H1 (cell line): ENCODE results near the gene RPS6KA2. TPM values are rescaled to one million over a fixed set of nuclear protein-coding genes. Genes with fewer than 3 reads are reported as not detected.

Experiments
- CTCF ChIA-PET: fragments of 300-600 bp; sonication (Branson Sonifier 250); formaldehyde crosslinking; loops from one replicate; lab custom pipeline; 2021; ENCODE audit not compliant: partially characterized antibody; lab: Charles Lee
- POLR2A ChIA-PET: fragments of 300-600 bp; sonication (Branson Sonifier 250); formaldehyde crosslinking; loops from one replicate; lab custom pipeline; 2021; ENCODE audit warnings: inconsistent platforms; ENCODE audit not compliant: partially characterized antibody; lab: Charles Lee
- DNase-seq, 2 experiments: peaks; one replicate each; pipeline versions ENCODE4 v3.0.0 to v3.0.0-alpha.2; 2010 to 2022; ENCODE audit warnings: low spot score in 2 of 2, low read depth in 1 of 2, mixed read lengths in 1 of 2
- FAIRE-seq: peaks from 2 replicates; lab custom pipeline; 2011; peaks lifted over from hg19 to GRCh38; lab: Jason Lieb, UNC
- H2AFZ ChIP-seq: 2 replicates; pipeline ENCODE4 v1.8.1; 2012; ENCODE audit warnings: low read length, inconsistent platforms
- H2AK5ac ChIP-seq: 2 replicates; pipeline ENCODE4 v1.6.1; 2013; ENCODE audit warnings: low read depth, low read length
- H2BK120ac ChIP-seq: replicated peaks from 2 replicates; pipeline ENCODE3; 2013; ENCODE audit warnings: low read depth, low read length, inconsistent platforms
- H2BK12ac ChIP-seq: 2 replicates; pipeline ENCODE4 v1.6.1; 2013; ENCODE audit warnings: low read depth, low read length
- H2BK15ac ChIP-seq: 2 replicates; pipeline ENCODE4 v1.6.1; 2013; ENCODE audit warnings: low read length
- H2BK20ac ChIP-seq: 2 replicates; pipeline ENCODE4 v1.6.1; 2013; ENCODE audit warnings: low read length
- H2BK5ac ChIP-seq: 2 replicates; pipeline ENCODE4 v1.6.1; 2013; ENCODE audit warnings: low read depth, low read length
- H3K14ac ChIP-seq: 2 replicates; pipeline ENCODE4 v1.6.1; 2013; ENCODE audit warnings: inconsistent platforms; ENCODE audit not compliant: insufficient read length
- H3K18ac ChIP-seq: 2 replicates; pipeline ENCODE4 v1.6.1; 2013; ENCODE audit warnings: low read length; ENCODE audit errors: extremely low read depth
- H3K23ac ChIP-seq: 2 replicates; pipeline ENCODE4 v1.6.1; 2013; ENCODE audit warnings: inconsistent platforms; ENCODE audit not compliant: insufficient read length
- H3K23me2 ChIP-seq: 2 replicates; pipeline ENCODE4 v1.6.1; 2013; ENCODE audit warnings: low read depth, low read length
- H3K27ac ChIP-seq: 2 replicates; pipeline ENCODE4 v1.6.1; 2011; ENCODE audit warnings: low read depth, low read length, inconsistent platforms
- H3K27me3 ChIP-seq, 4 experiments: replicated peaks in 1 of 4; 1 replicate in 1 of 4; 2 replicates in 3 of 4; pipeline versions ENCODE4 v1.6.1 to v1.8.1; 2011 to 2013; ENCODE audit warnings: low read length in 3 of 4, mild to moderate bottlenecking in 3 of 4, inconsistent platforms in 2 of 4, mixed read lengths in 2 of 4, moderate library complexity in 1 of 4; ENCODE audit not compliant: control insufficient read depth in 3 of 4, insufficient read depth in 3 of 4; ENCODE audit errors: extremely low read depth in 1 of 4
- H3K36me3 ChIP-seq, 4 experiments: 2 replicates each; pipeline versions ENCODE4 v1.6.1 to v1.8.1; 2011 to 2013; ENCODE audit warnings: mild to moderate bottlenecking in 4 of 4, low read length in 3 of 4, moderate library complexity in 2 of 4, control low read depth in 1 of 4, inconsistent platforms in 1 of 4; ENCODE audit not compliant: insufficient read depth in 4 of 4, control insufficient read depth in 2 of 4
- H3K4ac ChIP-seq: replicated peaks from 2 replicates; pipeline ENCODE3; 2013; ENCODE audit warnings: low read length, low read depth, mixed read lengths, inconsistent platforms; ENCODE audit not compliant: insufficient read length
- H3K4me1 ChIP-seq, 4 experiments: replicated peaks in 1 of 4; 1 replicate in 1 of 4; 2 replicates in 3 of 4; pipeline versions ENCODE4 v1.6.1 to v1.8.1; 2011 to 2013; ENCODE audit warnings: low read length in 3 of 4, inconsistent platforms in 2 of 4, mixed read lengths in 1 of 4; ENCODE audit not compliant: insufficient read depth in 4 of 4, control insufficient read depth in 3 of 4
- H3K4me2 ChIP-seq, 2 experiments: 2 replicates each; pipeline versions ENCODE4 v1.6.1 to v1.8.1; 2011 to 2013; ENCODE audit warnings: low read depth in 2 of 2, low read length in 2 of 2, control low read depth in 1 of 2, inconsistent platforms in 1 of 2, mild to moderate bottlenecking in 1 of 2; ENCODE audit not compliant: insufficient read depth in 1 of 2
- H3K4me3 ChIP-seq, 4 experiments: fragments of 200-600, 300-600 bp in 1 of 4; sonication (generic), shearing (Covaris generic), sonication (Bioruptor Twin) in 1 of 4; 2 replicates each; pipeline versions ENCODE4 v1.5.1 to v1.8.1; 2011 to 2016; ENCODE audit warnings: low read length in 4 of 4, low read depth in 3 of 4, control low read depth in 2 of 4, inconsistent platforms in 2 of 4, mild to moderate bottlenecking in 2 of 4, mixed read lengths in 1 of 4, moderate library complexity in 1 of 4; ENCODE audit not compliant: insufficient read depth in 2 of 4; ENCODE audit errors: extremely low read depth in 1 of 4
- H3K56ac ChIP-seq: replicated peaks from 2 replicates; pipeline ENCODE3; 2013; ENCODE audit warnings: low read depth, mild to moderate bottlenecking, mixed read lengths, low read length, inconsistent platforms; ENCODE audit not compliant: insufficient read length
- H3K79me1 ChIP-seq: 2 replicates; pipeline ENCODE4 v1.6.1; 2013; ENCODE audit warnings: low read depth, low read length, control low read depth
- H3K79me2 ChIP-seq, 2 experiments: 2 replicates each; pipeline versions ENCODE4 v1.6.1 to v1.8.1; 2012 to 2013; ENCODE audit warnings: low read length in 2 of 2, mild to moderate bottlenecking in 2 of 2, inconsistent platforms in 1 of 2; ENCODE audit not compliant: insufficient read depth in 2 of 2, control insufficient read depth in 1 of 2
- H3K9ac ChIP-seq, 4 experiments: replicated peaks in 1 of 4; 1 replicate in 1 of 4; 2 replicates in 3 of 4; pipeline versions ENCODE4 v1.6.1 to v1.8.1; 2011 to 2013; ENCODE audit warnings: low read depth in 3 of 4, low read length in 3 of 4, control low read depth in 2 of 4, mild to moderate bottlenecking in 2 of 4, moderate library complexity in 2 of 4, inconsistent platforms in 1 of 4; ENCODE audit errors: extremely low read depth in 1 of 4
- H3K9me3 ChIP-seq, 2 experiments: 2 replicates each; pipeline versions ENCODE4 v1.6.1 to v1.8.1; 2012 to 2013; ENCODE audit warnings: mild to moderate bottlenecking in 2 of 2, moderate library complexity in 2 of 2, control low read depth in 1 of 2, inconsistent platforms in 1 of 2, low read depth in 1 of 2, low read length in 1 of 2, mixed read lengths in 1 of 2; ENCODE audit not compliant: insufficient read depth in 2 of 2
- H4K20me1 ChIP-seq, 2 experiments: replicated peaks in 1 of 2; 2 replicates each; pipeline versions ENCODE3 to v1.8.1; 2011 to 2013; ENCODE audit warnings: inconsistent platforms in 2 of 2, low read length in 2 of 2, mild to moderate bottlenecking in 1 of 2; ENCODE audit not compliant: insufficient read depth in 2 of 2, control insufficient read depth in 1 of 2
- H4K5ac ChIP-seq: 2 replicates; pipeline ENCODE4 v1.6.1; 2013; ENCODE audit warnings: low read length, low read depth, mixed read lengths, inconsistent platforms; ENCODE audit not compliant: insufficient read length
- H4K8ac ChIP-seq: 2 replicates; pipeline ENCODE4 v1.8.0; 2013; ENCODE audit warnings: mild to moderate bottlenecking, moderate library complexity, low read length, inconsistent platforms; ENCODE audit not compliant: insufficient read depth; ENCODE audit errors: extremely low read depth
- H4K91ac ChIP-seq: replicated peaks from 2 replicates; pipeline ENCODE3; 2013; ENCODE audit warnings: low read length, mixed read lengths, inconsistent platforms; ENCODE audit not compliant: insufficient read length
- NANOG ChIP-seq: IDR thresholded peaks from 2 replicates; pipeline ENCODE4 v1.6.1; 2011; ENCODE audit warnings: low read length, low read depth, mild to moderate bottlenecking, inconsistent platforms; ENCODE audit not compliant: insufficient read depth, poor library complexity, severe bottlenecking
- RAD21 ChIP-seq, 2 experiments: IDR thresholded peaks in 1 of 2; conservative IDR thresholded peaks in 1 of 2; 2 replicates each; pipeline ENCODE4 v1.6.1; 2011; ENCODE audit warnings: low read depth in 2 of 2, low read length in 2 of 2, improper control_type of control experiment in 1 of 2, inconsistent platforms in 1 of 2, mild to moderate bottlenecking in 1 of 2, moderate library complexity in 1 of 2
- TEAD4 ChIP-seq: IDR thresholded peaks from 2 replicates; pipeline ENCODE4 v1.6.1; 2012; ENCODE audit warnings: low read depth, low read length, inconsistent platforms, mixed read lengths
- WGBS, 2 experiments: shearing (Covaris generic) in 1 of 2; methylation state at CpG; one replicate each; pipeline versions ENCODE4 v1.1.6 to v1.1.7; 2013 to 2015; ENCODE audit warnings: low lambda C conversion rate in 2 of 2, mixed read lengths in 2 of 2, inconsistent platforms in 1 of 2, low coverage in 1 of 2, missing lambda C conversion rate in 1 of 2; ENCODE audit not compliant: insufficient replicate concordance in 2 of 2, insufficient coverage in 1 of 2, insufficient read length in 1 of 2; ENCODE audit errors: extremely low coverage in 1 of 2, missing lambda C conversion rate in 1 of 2; 5-methylcytosine and 5-hydroxymethylcytosine counted together
- polyA plus RNA-seq, 7 experiments: library from polyadenylated mRNA; depleted of rRNA in 3 of 7; stranded (reverse) in 5 of 7; unstranded in 2 of 7; fragments of >200 nt in 5 of 7; fragments of 200-250 nt in 2 of 7; gene quantifications; 1 replicate in 5 of 7; 2 replicates in 1 of 7; 4 replicates in 1 of 7; pipeline versions ENCODE4 v1.2.1 to v1.2.3, GENCODE V29; 2011 to 2013; ENCODE audit warnings: missing spikeins in 2 of 7, mixed read lengths in 2 of 7
- total RNA-seq: library from RNA; stranded (reverse); fragmentation: NEBNext Ultra II Directional; extraction: Animal tissue kit (Norgen Biotek cat#: 25700); gene quantifications from 2 replicates; pipeline ENCODE4 v1.2.1, GENCODE V29; 2021

RPS6KA2 gene
- total and polyA plus RNA-seq, 2 of the 8 experiments (the other 6 are each of a cell fraction or from before 2014, with no cell fraction given): 8.8 to 25.7 TPM

DNA sequence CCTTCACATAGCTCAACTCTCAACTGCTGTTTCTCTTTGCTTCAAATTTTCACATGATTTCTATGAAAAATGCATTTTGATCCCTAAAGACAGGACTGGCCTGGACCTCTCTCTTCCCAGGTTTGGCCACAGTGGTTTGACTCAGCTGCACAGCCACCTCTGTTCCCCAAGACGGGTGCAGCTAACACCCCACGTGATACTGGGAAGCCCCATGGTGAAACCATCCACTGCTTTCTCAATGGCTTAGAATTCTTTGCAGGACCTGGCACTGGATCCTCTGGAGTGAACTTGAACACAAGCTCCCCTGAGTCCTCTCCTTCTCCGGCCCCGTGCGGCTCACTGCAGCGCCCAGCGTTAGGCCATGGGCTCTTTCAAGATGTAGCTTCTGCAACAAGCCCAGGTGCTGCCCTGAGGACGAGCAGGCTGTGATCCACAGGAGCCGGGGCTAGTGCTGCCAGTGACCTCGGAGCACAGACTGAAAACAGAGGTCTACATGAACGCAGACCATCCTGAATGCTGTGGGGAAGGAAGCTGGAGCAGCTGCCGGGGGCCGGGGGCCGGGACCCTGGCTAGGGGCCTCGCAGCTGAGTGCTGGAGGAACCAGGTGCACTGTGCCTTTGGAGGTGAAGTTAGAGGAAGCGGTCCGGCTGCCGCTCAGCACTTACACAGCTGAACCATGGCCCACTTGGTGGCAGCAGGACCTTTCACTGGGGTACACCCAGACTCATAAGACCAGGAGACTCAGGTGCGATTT, 185.5 kb downstream of the RPS6KA2 start:
- H2BK120ac ChIP-seq: no peak overlapping the region
- H3K4me3 ChIP-seq: no peak overlapping the region
- H3K79me2 ChIP-seq: no peaks in the 10 kb centered on the region
- no peak overlapping the region for H2AK5ac ChIP-seq
- no peak overlapping the region for H2BK12ac ChIP-seq
- H3K27me3 ChIP-seq: no peaks in the 10 kb centered on the region
- H3K9ac ChIP-seq: no peak overlapping the region
- no peak overlapping the region for H3K4me2 ChIP-seq
- H4K91ac ChIP-seq: no peak overlapping the region
- no peak overlapping the region for H2BK20ac ChIP-seq
- CTCF ChIA-PET: interaction anchor here (0.8 to 1.5 kb wide), 7 partner anchors 9 to 262 kb away, joined by 3 to 7 read pairs (median 4); no protein-coding TSS in a partner anchor
- no peak overlapping the region for H2BK5ac ChIP-seq
- FAIRE-seq (no peak), DNase-seq (no peak)
- no peak overlapping the region for H3K27ac ChIP-seq
- TF ChIP-seq RAD21 (IDR thresholded peaks at IDR 0.05 in 1 of 2, conservative IDR thresholded peaks at IDR 0.05 in 1 of 2; ENCODE audit: low read depth in 2 of 2, low read length in 2 of 2): peak in 1 of 2 experiments; percentile 15; a peak in 1 of 4 replicates
- no peak for TF ChIP-seq NANOG
- no peak for TF ChIP-seq TEAD4
- no peak overlapping the region for H3K14ac ChIP-seq
- H3K4me1 ChIP-seq: no peaks in the 10 kb centered on the region
- H3K18ac ChIP-seq: no peak overlapping the region
- H2BK15ac ChIP-seq: no peak overlapping the region
- no peaks in the 10 kb centered on the region for H3K9me3 ChIP-seq
- H3K56ac ChIP-seq: no peak overlapping the region
- H3K36me3 ChIP-seq: no peaks in the 10 kb centered on the region; a peak in 1 of 8 replicates
- H3K79me1 ChIP-seq: no peaks in the 10 kb centered on the region
- no peak overlapping the region for H3K4ac ChIP-seq
- no peaks in the 10 kb centered on the region for H3K23me2 ChIP-seq
- no peak overlapping the region for H4K8ac ChIP-seq
- POLR2A ChIA-PET: interaction anchor here (1.3 to 1.4 kb wide), 3 partner anchors 10 to 17 kb away, joined by 3 to 5 read pairs (median 3); no protein-coding TSS in a partner anchor
- H4K20me1 ChIP-seq: peaks cover 0 to 2% of the 10 kb centered on the region in 2 experiments
- H4K5ac ChIP-seq: no peak overlapping the region
- no peak overlapping the region for H3K23ac ChIP-seq
- 92% methylated on average over 14 of the region's 19 CpGs; no CpG with 5 or more reads in 1 of the 2 experiments for WGBS, 2 experiments
- no peak overlapping the region for H2AFZ ChIP-seq
